Natural killer cell (primary cell): Measurements from ENCODE around the gene LDB2. TPM values are rescaled to one million over a fixed set of nuclear protein-coding genes. Genes with fewer than 3 reads are reported as not detected.

Experiments used
- ATAC-seq, 3 donors: fragments of 150-1000 bp in 2 of 3; fragments of 200-7000 bp in 1 of 3; cut with Tn5 transposase; 1 replicate in 1 of 3; 2 replicates in 2 of 3; pipeline ENCODE4 v1.10.0; 2021; ENCODE audit warnings: mild to moderate bottlenecking in 2 of 3, moderate library complexity in 2 of 3
- DNase-seq, 2 donors: peaks; one replicate each; pipeline versions ENCODE4 v3.0.0 to v3.0.0-alpha.2; 2013 to 2021; ENCODE audit warnings: mixed read lengths in 1 of 2
- H3K27ac ChIP-seq: one replicate; pipeline ENCODE4 v1.5.1; 2013; ENCODE audit warnings: mild to moderate bottlenecking, low read length
- H3K27me3 ChIP-seq: one replicate; pipeline ENCODE4 v1.6.1; 2013; ENCODE audit warnings: low read length; ENCODE audit not compliant: control insufficient read depth, insufficient read depth
- H3K36me3 ChIP-seq: one replicate; pipeline ENCODE4 v1.6.1; 2013; ENCODE audit warnings: low read length; ENCODE audit not compliant: control insufficient read depth, insufficient read depth
- H3K4me1 ChIP-seq: one replicate; pipeline ENCODE4 v1.6.1; 2013; ENCODE audit warnings: low read length; ENCODE audit not compliant: control insufficient read depth, insufficient read depth
- H3K4me3 ChIP-seq: one replicate; pipeline ENCODE4 v1.5.1; 2013; ENCODE audit warnings: low read length
- H3K9me3 ChIP-seq: one replicate; pipeline ENCODE4 v1.6.1; 2013; ENCODE audit warnings: low read length; ENCODE audit not compliant: control insufficient read depth, insufficient read depth
- H3K27ac Mint-ChIP-seq, 2 donors: one replicate each; pipeline ENCODE4 v1.8.0; 2022; ENCODE audit warnings: mild to moderate bottlenecking in 2 of 2, mixed read lengths in 2 of 2, moderate library complexity in 1 of 2
- H3K27me3 Mint-ChIP-seq, 2 donors: one replicate each; pipeline ENCODE4 v1.8.0; 2022; ENCODE audit warnings: low read depth in 2 of 2, mixed read lengths in 2 of 2
- H3K36me3 Mint-ChIP-seq: one replicate; pipeline ENCODE4 v1.8.0; 2022; ENCODE audit warnings: mixed read lengths
- H3K4me1 Mint-ChIP-seq, 2 donors: one replicate each; pipeline ENCODE4 v1.8.0; 2022; ENCODE audit warnings: mixed read lengths in 2 of 2
- H3K4me3 Mint-ChIP-seq: one replicate; pipeline ENCODE4 v1.8.0; 2022; ENCODE audit warnings: mild to moderate bottlenecking, moderate library complexity, mixed read lengths
- H3K9me3 Mint-ChIP-seq, 2 donors: one replicate each; pipeline ENCODE4 v1.8.0; 2022; ENCODE audit warnings: mixed read lengths in 2 of 2
- WGBS: methylation state at CpG from one replicate; pipeline ENCODE4 v1.1.7; 2013; ENCODE audit warnings: missing lambda C conversion rate; ENCODE audit not compliant: insufficient coverage; 5-methylcytosine and 5-hydroxymethylcytosine counted together
- intact Hi-C: fragments of 100-400 bp; cut with micrococcal nuclease; formaldehyde crosslinking; loops from one replicate; pipeline ENCODE4 v1.14.2; 2022
- total RNA-seq, 4 donors: library from RNA; stranded (reverse); fragments of 120-200 nt in 1 of 4; gene quantifications; one replicate each; pipeline versions ENCODE4 v1.2.3 to v1.2.4, GENCODE V29; 2013 to 2022
- TF ChIP-seq, protein P1 (sequence below): fragments of 200-600 bp; IDR thresholded peaks from one replicate; pipeline ENCODE4 v1.8.0; 2022; ENCODE audit warnings: antibody characterized with exemption

LDB2 gene
- total RNA-seq, 3 donors from 2014 or later (not counting 1 experiment from before 2014, with no cell fraction given), result 8.2 to 14.2 (median 13.6) TPM

DNA sequence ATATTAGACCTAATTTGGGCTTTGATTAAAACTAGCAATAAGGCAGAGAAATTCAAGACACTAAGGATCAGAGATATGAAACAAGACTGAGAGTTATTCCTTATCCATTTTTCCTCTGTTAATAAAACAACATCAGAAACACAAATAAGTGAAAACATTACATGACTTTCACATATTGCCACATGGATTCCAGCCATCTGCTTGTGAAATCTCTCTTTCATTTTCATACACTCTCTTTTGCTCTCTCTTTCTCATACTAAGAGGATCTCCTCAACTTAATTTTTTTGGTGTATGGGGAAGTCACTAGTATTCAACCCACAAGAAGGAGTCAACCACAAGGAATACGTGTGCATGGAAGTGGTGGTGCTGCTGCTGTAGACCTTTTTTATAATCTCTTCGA, 183.0 kb downstream of the LDB2 start:
- Mint-ChIP-seq H3K36me3 (no peaks in the 10 kb centered on the region), H3K27ac (no peak overlapping the region), H3K9me3 (no peaks in the 10 kb centered on the region), H3K4me1 (no peaks in the 10 kb centered on the region), H3K27me3 (peaks cover 0 to 3% of the 10 kb centered on the region in 2 donors), H3K4me3 (no peak overlapping the region)
- intact Hi-C loops, result no loop called here
- Histone ChIP-seq H3K27me3 (no peaks in the 10 kb centered on the region), H3K27ac (no peak overlapping the region), H3K4me3 (no peak overlapping the region), H3K4me1 (no peaks in the 10 kb centered on the region), H3K9me3 (no peaks in the 10 kb centered on the region), H3K36me3 (no peaks in the 10 kb centered on the region)
- ATAC-seq, result no peak
- WGBS, result 70% methylated on average over 2 of the region's 2 CpGs
- DNase-seq, result no peak
- TF ChIP-seq, protein P1, sequence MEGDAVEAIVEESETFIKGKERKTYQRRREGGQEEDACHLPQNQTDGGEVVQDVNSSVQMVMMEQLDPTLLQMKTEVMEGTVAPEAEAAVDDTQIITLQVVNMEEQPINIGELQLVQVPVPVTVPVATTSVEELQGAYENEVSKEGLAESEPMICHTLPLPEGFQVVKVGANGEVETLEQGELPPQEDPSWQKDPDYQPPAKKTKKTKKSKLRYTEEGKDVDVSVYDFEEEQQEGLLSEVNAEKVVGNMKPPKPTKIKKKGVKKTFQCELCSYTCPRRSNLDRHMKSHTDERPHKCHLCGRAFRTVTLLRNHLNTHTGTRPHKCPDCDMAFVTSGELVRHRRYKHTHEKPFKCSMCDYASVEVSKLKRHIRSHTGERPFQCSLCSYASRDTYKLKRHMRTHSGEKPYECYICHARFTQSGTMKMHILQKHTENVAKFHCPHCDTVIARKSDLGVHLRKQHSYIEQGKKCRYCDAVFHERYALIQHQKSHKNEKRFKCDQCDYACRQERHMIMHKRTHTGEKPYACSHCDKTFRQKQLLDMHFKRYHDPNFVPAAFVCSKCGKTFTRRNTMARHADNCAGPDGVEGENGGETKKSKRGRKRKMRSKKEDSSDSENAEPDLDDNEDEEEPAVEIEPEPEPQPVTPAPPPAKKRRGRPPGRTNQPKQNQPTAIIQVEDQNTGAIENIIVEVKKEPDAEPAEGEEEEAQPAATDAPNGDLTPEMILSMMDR, result no peak

DNA sequence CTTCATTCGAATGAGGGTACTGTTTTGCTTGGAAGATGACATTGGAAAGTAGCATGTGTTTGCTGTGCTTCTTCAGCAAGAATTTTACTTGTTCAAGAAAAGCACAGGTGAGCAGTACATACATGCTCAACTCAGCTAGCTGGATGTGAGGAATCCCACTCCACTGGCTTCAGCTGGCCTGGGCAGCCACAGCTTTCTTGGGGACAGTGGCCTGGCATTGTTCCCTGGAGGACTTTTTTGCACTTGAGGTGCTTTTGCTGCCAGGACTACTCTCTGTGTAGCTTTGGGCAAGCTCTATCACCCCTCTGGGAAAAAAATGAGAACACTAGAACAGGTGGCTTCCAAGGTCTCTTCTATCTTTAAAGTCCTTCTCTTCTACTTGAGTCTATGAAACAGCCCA, 184.3 kb downstream of the LDB2 start:
- Histone ChIP-seq H3K36me3 (no peaks in the 10 kb centered on the region), H3K27ac (no peak overlapping the region)
- WGBS, result 62% methylated on average over 1 of the region's 1 CpG

DNA sequence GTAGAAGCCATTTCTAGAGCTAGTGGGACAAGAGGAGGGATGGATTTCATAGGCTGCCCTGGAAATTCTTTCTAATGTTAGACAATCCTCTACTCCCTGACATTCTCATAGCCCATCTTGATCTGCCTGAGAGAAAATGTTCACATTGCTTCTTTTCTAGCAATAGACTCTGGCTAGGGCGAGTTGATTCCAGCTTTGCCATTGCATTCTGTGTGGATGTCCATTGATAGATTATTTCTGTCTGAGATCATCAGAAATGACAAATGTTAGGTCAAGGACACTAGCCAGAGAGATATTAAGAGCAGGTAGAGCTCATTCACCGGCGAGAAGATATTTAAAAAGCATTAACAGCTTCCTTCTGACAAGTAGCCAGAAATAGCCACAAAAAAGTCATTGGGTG, 184.7 kb downstream of the LDB2 start:
- TF ChIP-seq, protein P1, result no peak
- Mint-ChIP-seq H3K4me1 (no peaks in the 10 kb centered on the region), H3K4me3 (no peak overlapping the region), H3K36me3 (no peaks in the 10 kb centered on the region), H3K9me3 (no peaks in the 10 kb centered on the region), H3K27ac (no peak overlapping the region), H3K27me3 (peaks cover 0 to 3% of the 10 kb centered on the region in 2 donors)
- Histone ChIP-seq H3K27me3 (no peaks in the 10 kb centered on the region), H3K4me3 (no peak overlapping the region), H3K27ac (no peak overlapping the region), H3K9me3 (no peaks in the 10 kb centered on the region), H3K36me3 (no peaks in the 10 kb centered on the region), H3K4me1 (no peaks in the 10 kb centered on the region)
- DNase-seq, result no peak
- 92% methylated on average over 3 of the region's 3 CpGs for WGBS
- ATAC-seq, result no peak
- intact Hi-C loops, result no loop called here

More for the DNA sequence above, 184.3 kb downstream of the LDB2 start:
- Mint-ChIP-seq H3K27me3 (peaks cover 0 to 3% of the 10 kb centered on the region in 2 donors), H3K4me3 (no peak overlapping the region), H3K27ac (no peak overlapping the region), H3K9me3 (no peaks in the 10 kb centered on the region), H3K4me1 (no peaks in the 10 kb centered on the region), H3K36me3 (no peaks in the 10 kb centered on the region)
- DNase-seq, result no peak
- TF ChIP-seq, protein P1, result no peak
- H3K4me3 ChIP-seq, result no peak overlapping the region
- ATAC-seq, result no peak
- intact Hi-C loops, result no loop called here
- H3K9me3 ChIP-seq, result no peaks in the 10 kb centered on the region
- H3K27me3 ChIP-seq, result no peaks in the 10 kb centered on the region
- H3K4me1 ChIP-seq, result no peaks in the 10 kb centered on the region

DNA sequence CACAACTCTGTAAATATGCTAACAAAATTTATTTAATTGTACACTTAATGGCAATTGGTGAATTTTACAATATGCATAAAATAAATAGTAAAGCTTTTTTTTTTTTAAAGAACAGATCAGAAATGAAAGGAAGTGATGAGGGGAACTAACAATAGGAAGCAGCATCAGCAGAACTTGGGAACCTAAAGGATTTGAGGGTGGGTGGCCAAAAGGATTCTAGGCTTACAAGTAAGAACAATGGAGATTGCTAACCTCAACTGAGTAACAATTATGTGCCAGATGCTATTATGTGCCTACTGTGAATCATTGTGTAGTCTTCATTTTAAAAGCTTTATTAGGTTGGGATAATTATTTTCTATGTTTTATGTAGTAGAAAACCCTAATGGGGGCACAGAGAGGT, 185.2 kb downstream of the LDB2 start:
- no peak overlapping the region for H3K4me3 ChIP-seq
- Mint-ChIP-seq H3K27me3 (peaks cover 0 to 3% of the 10 kb centered on the region in 2 donors), H3K9me3 (peaks cover 0 to 2% of the 10 kb centered on the region in 2 donors), H3K4me1 (no peaks in the 10 kb centered on the region), H3K27ac (no peak overlapping the region), H3K4me3 (no peak overlapping the region), H3K36me3 (no peaks in the 10 kb centered on the region)
- H3K9me3 ChIP-seq, result no peaks in the 10 kb centered on the region
- H3K36me3 ChIP-seq, result no peaks in the 10 kb centered on the region
- DNase-seq (no peak), ATAC-seq (no peak)
- intact Hi-C loops, result no loop called here
- no peaks in the 10 kb centered on the region for H3K4me1 ChIP-seq
- no peaks in the 10 kb centered on the region for H3K27me3 ChIP-seq
- H3K27ac ChIP-seq, result no peak overlapping the region
- TF ChIP-seq, protein P1, result no peak
